Caco-2 (cell line): Measurements from ENCODE around the gene RAB27B. TPM values are rescaled to one million over a fixed set of nuclear protein-coding genes. Genes with fewer than 3 reads are reported as not detected.

ENCODE experiments used
- BruUV-seq: library from RNA; stranded (reverse); fragments of 400-500 nt; replicated peaks from 2 replicates; lab custom pipeline; 2021; lab: Mats Ljungman, UMichigan
- CTCF ChIA-PET: fragments of 300-600 bp; sonication (Branson Sonifier 250); formaldehyde crosslinking; loops from one replicate; lab custom pipeline; 2022; ENCODE audit warnings: antibody characterized with exemption; lab: Charles Lee
- POLR2A ChIA-PET: fragments of 300-600 bp; sonication (Branson Sonifier 250); formaldehyde crosslinking; loops from one replicate; lab custom pipeline; 2022; ENCODE audit warnings: antibody characterized with exemption; lab: Charles Lee
- DNase-seq, 2 experiments: peaks; one replicate each; pipeline versions ENCODE4 v3.0.0 to v3.0.0-alpha.2; 2020 to 2022
- H3K27me3 ChIP-seq: replicated peaks from 2 replicates; pipeline ENCODE4 v1.6.0; 2011; ENCODE audit warnings: low read length; ENCODE audit not compliant: control insufficient read depth, insufficient read depth
- H3K36me3 ChIP-seq: 2 replicates; pipeline ENCODE4 v1.5.1; 2011; ENCODE audit warnings: low read length; ENCODE audit not compliant: control insufficient read depth, insufficient read depth
- H3K4me1 ChIP-seq: fragments of 250-450 bp; sonication (Bioruptor Pico); 2 replicates; pipeline ENCODE4 v1.5.1; 2020; ENCODE audit warnings: mild to moderate bottlenecking
- H3K4me3 ChIP-seq: 2 replicates; pipeline ENCODE4 v1.5.1; 2011; ENCODE audit warnings: low read depth, mild to moderate bottlenecking, control low read depth, low read length
- H3K9me3 ChIP-seq: fragments of 250-450 bp; sonication (Bioruptor Pico); 2 replicates; pipeline ENCODE4 v1.5.1; 2020; ENCODE audit warnings: mild to moderate bottlenecking, moderate library complexity
- H3K27ac Mint-ChIP-seq: one replicate; pipeline ENCODE4 v1.8.0; 2022; ENCODE audit warnings: mixed read lengths; ENCODE audit not compliant: unreplicated experiment
- H3K27me3 Mint-ChIP-seq: one replicate; pipeline ENCODE4 v1.8.0; 2022; ENCODE audit warnings: mixed read lengths; ENCODE audit not compliant: insufficient read depth, unreplicated experiment
- H3K36me3 Mint-ChIP-seq: one replicate; pipeline ENCODE4 v1.8.0; 2022; ENCODE audit warnings: mild to moderate bottlenecking, mixed read lengths; ENCODE audit not compliant: insufficient read depth, unreplicated experiment
- H3K4me1 Mint-ChIP-seq: one replicate; pipeline ENCODE4 v1.8.0; 2022; ENCODE audit warnings: low read depth, mixed read lengths; ENCODE audit not compliant: unreplicated experiment
- H3K4me3 Mint-ChIP-seq: one replicate; pipeline ENCODE4 v1.8.0; 2022; ENCODE audit warnings: mild to moderate bottlenecking, moderate library complexity, mixed read lengths; ENCODE audit not compliant: unreplicated experiment
- H3K9me3 Mint-ChIP-seq: one replicate; pipeline ENCODE4 v1.8.0; 2022; ENCODE audit warnings: mixed read lengths; ENCODE audit not compliant: unreplicated experiment
- intact Hi-C: fragments of 100-400 bp; cut with micrococcal nuclease; formaldehyde crosslinking; loops from one replicate; pipeline ENCODE4 v1.10.0; 2022; ENCODE audit not compliant: unreplicated experiment
- total RNA-seq: library from RNA; stranded (reverse); gene quantifications from 2 replicates; pipeline ENCODE4 v1.2.3, GENCODE V29; 2022
- TF ChIP-seq, protein P1 (sequence below), 2 experiments: fragments of 200-600 bp in 1 of 2; IDR thresholded peaks; 1 replicate in 1 of 2; 2 replicates in 1 of 2; pipeline versions ENCODE4 v1.5.1 to v1.8.0; 2011 to 2022; ENCODE audit warnings: antibody characterized with exemption in 1 of 2, control low read depth in 1 of 2, inconsistent platforms in 1 of 2, low read depth in 1 of 2, low read length in 1 of 2, mild to moderate bottlenecking in 1 of 2, moderate library complexity in 1 of 2; ENCODE audit not compliant: insufficient read depth in 1 of 2, severe bottlenecking in 1 of 2, unreplicated experiment in 1 of 2

Gene RAB27B
- total RNA-seq, 1 experiment from 2014 or later, result 0.32 TPM

DNA sequence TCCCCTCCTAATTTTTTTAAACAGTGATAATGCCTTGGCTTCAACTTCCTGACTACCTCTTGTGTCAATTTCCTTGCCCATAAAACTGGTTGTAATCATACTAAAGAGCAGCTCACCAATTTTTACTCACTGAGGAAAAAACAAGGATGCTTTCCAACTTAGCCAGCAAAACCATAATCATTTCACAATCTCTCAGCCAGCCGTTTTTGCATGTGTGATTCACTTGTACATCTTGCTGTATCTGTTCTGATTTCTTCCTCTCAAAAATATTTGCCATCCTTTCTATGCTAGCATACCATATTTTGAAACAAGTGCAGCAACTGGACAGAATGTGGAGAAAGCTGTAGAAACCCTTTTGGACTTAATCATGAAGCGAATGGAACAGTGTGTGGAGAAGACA is 60.7 kb downstream of the RAB27B start:
- Mint-ChIP-seq H3K27ac (no peak overlapping the region), H3K27me3 (no peaks in the 10 kb centered on the region), H3K4me1 (no peaks in the 10 kb centered on the region), H3K36me3 (no peaks in the 10 kb centered on the region), H3K4me3 (no peak overlapping the region), H3K9me3 (no peaks in the 10 kb centered on the region)
- H3K4me3 ChIP-seq, result no peak overlapping the region
- no peak for DNase-seq
- BruUV-seq, result no TSS peak
- TF ChIP-seq, protein P1, sequence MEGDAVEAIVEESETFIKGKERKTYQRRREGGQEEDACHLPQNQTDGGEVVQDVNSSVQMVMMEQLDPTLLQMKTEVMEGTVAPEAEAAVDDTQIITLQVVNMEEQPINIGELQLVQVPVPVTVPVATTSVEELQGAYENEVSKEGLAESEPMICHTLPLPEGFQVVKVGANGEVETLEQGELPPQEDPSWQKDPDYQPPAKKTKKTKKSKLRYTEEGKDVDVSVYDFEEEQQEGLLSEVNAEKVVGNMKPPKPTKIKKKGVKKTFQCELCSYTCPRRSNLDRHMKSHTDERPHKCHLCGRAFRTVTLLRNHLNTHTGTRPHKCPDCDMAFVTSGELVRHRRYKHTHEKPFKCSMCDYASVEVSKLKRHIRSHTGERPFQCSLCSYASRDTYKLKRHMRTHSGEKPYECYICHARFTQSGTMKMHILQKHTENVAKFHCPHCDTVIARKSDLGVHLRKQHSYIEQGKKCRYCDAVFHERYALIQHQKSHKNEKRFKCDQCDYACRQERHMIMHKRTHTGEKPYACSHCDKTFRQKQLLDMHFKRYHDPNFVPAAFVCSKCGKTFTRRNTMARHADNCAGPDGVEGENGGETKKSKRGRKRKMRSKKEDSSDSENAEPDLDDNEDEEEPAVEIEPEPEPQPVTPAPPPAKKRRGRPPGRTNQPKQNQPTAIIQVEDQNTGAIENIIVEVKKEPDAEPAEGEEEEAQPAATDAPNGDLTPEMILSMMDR (IDR thresholded peaks at IDR 0.05; ENCODE audit: insufficient read depth in 1 of 2, low read depth in 1 of 2, low read length in 1 of 2, severe bottlenecking in 1 of 2, unreplicated experiment in 1 of 2), result no peak
- ChIA-PET POLR2A (no interaction called here), CTCF (no interaction called here)
- H3K36me3 ChIP-seq, result no peaks in the 10 kb centered on the region
- H3K9me3 ChIP-seq, result no peaks in the 10 kb centered on the region
- H3K4me1 ChIP-seq, result no peaks in the 10 kb centered on the region
- H3K27me3 ChIP-seq, result no peaks in the 10 kb centered on the region
- intact Hi-C loops, result no loop called here

DNA sequence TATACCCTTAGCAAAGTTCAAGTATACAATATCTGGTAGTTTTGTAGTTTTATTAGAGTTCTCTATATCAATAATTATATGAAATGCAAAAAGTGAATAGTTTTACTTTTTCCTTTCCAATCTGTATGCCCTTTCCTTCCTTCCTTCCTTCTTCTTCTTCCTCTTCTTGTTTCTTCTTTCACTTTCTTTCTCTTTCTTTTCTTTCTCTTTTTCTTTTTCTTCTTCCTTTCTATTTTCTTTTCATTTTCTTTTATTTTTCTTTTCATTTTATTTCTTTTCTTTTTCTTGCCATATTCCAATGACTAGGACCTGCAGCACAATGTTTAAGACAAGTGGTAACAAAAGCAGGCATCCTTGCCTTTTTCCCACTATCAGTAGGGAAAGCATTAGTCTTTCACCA is 71.2 kb downstream of the RAB27B start:
- intact Hi-C loops, result no loop called here
- Histone ChIP-seq H3K4me3 (no peak overlapping the region), H3K9me3 (no peaks in the 10 kb centered on the region), H3K27me3 (no peaks in the 10 kb centered on the region), H3K4me1 (no peaks in the 10 kb centered on the region), H3K36me3 (no peaks in the 10 kb centered on the region)
- no peaks in the 10 kb centered on the region for H3K36me3 Mint-ChIP-seq
- no peak for DNase-seq
- H3K27me3 Mint-ChIP-seq, result no peaks in the 10 kb centered on the region
- no TSS peak for BruUV-seq
- H3K4me1 Mint-ChIP-seq, result no peaks in the 10 kb centered on the region
- ChIA-PET POLR2A (no interaction called here), CTCF (no interaction called here)
- no peak overlapping the region for H3K4me3 Mint-ChIP-seq
- TF ChIP-seq, protein P1 (IDR thresholded peaks at IDR 0.05; ENCODE audit: insufficient read depth in 1 of 2, low read depth in 1 of 2, low read length in 1 of 2, severe bottlenecking in 1 of 2, unreplicated experiment in 1 of 2), result no peak
- H3K27ac Mint-ChIP-seq, result no peak overlapping the region
- no peaks in the 10 kb centered on the region for H3K9me3 Mint-ChIP-seq

DNA sequence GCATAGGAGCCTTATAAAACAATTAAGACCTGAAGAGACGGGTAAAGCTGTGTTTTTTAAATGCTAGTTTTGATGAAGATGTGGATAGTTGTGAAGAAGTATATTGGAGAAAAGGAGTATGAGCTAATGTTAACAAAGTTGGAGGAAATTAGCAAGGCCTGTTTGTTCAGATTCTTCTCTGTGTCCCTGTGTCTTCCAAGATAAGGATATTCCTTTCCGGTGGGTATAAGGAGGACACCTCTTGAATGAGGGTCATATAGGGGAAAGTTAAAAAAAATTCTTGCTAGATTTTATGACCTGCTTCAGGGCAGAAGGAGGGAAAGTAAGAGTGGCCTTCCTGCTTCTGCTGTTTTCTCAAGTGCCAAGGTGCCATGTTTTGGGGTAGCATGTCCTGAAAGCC is 72.0 kb downstream of the RAB27B start:
- H3K9me3 ChIP-seq, result no peaks in the 10 kb centered on the region
- intact Hi-C loops, result no loop called here
- H3K4me3 Mint-ChIP-seq, result no peak overlapping the region
- TF ChIP-seq, protein P1 (IDR thresholded peaks at IDR 0.05; ENCODE audit: insufficient read depth in 1 of 2, low read depth in 1 of 2, low read length in 1 of 2, severe bottlenecking in 1 of 2, unreplicated experiment in 1 of 2), result no peak
- no peaks in the 10 kb centered on the region for H3K27me3 Mint-ChIP-seq
- H3K36me3 ChIP-seq, result no peaks in the 10 kb centered on the region
- DNase-seq, result no peak
- no peak overlapping the region for H3K4me3 ChIP-seq
- H3K4me1 ChIP-seq, result no peaks in the 10 kb centered on the region
- no peaks in the 10 kb centered on the region for H3K36me3 Mint-ChIP-seq
- CTCF ChIA-PET, result no interaction called here
- no peaks in the 10 kb centered on the region for H3K27me3 ChIP-seq
- no peaks in the 10 kb centered on the region for H3K9me3 Mint-ChIP-seq
- no peak overlapping the region for H3K27ac Mint-ChIP-seq
- no TSS peak for BruUV-seq
- POLR2A ChIA-PET, result interaction anchor here (0.7 kb wide), 1 partner anchor 141 kb away, joined by 4 read pairs; no protein-coding TSS in a partner anchor
- no peaks in the 10 kb centered on the region for H3K4me1 Mint-ChIP-seq
